ENCODE results near the gene IKBKE.

The IKBKE gene

DNA sequence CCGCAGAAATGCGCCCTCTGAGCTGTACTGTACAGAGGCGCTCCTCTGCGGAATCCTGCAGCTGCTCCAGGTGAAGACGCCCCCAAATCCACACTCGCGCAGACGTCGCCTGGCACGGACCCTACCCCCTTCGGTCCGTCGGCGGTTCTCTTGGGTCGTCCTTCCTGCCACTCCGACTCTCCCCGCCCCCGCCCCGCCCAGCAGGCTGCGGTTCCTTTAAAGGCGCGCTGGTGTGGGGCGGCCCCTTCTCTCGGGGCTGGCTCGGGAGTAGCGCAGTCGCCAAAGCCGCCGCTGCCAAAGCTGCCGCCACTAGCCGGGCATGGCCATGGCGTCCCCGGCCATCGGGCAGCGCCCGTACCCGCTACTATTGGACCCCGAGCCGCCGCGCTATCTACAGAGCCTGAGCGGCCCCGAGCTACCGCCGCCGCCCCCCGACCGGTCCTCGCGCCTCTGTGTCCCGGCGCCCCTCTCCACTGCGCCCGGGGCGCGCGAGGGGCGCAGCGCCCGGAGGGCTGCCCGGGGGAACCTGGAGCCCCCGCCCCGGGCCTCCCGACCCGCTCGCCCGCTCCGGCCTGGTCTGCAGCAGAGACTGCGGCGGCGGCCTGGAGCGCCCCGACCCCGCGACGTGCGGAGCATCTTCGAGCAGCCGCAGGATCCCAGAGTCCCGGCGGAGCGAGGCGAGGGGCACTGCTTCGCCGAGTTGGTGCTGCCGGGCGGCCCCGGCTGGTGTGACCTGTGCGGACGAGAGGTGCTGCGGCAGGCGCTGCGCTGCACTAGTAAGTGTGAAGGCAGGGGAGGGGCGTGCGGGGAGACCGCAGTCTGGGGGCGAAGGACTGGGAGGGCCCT, 37.2 kb downstream of the IKBKE start, which contains the start of gene RASSF5:
TSS of gene RASSF5 (plus strand) at position 248 of the 846 bp plus-strand sequence. CDS start at position 320, 72 bp downstream.
- no peak for TF ChIP-seq Cebpa-rat (IDR thresholded peaks at IDR 0.05)
- peak within 1 kb of the TSS; percentile 85 for H3K4me3 ChIP-seq
- peak within 1 kb of the TSS; percentile 80 for H3K27ac ChIP-seq
- no peaks in the 10 kb centered on the region for H3K36me3 ChIP-seq
- H3K9me3 ChIP-seq = no peaks in the 10 kb centered on the region
- peak within 1 kb of the TSS; percentile 99 for H3K4me2 ChIP-seq
- H3K4me1 ChIP-seq = peaks cover 95% of the 10 kb centered on the region
- peak within 1 kb of the TSS; percentile 83 for H3K9ac ChIP-seq
- peaks cover 29% of the 10 kb centered on the region for H3K27me3 ChIP-seq
- H4K20me1 ChIP-seq = peaks cover 50% of the 10 kb centered on the region

DNA sequence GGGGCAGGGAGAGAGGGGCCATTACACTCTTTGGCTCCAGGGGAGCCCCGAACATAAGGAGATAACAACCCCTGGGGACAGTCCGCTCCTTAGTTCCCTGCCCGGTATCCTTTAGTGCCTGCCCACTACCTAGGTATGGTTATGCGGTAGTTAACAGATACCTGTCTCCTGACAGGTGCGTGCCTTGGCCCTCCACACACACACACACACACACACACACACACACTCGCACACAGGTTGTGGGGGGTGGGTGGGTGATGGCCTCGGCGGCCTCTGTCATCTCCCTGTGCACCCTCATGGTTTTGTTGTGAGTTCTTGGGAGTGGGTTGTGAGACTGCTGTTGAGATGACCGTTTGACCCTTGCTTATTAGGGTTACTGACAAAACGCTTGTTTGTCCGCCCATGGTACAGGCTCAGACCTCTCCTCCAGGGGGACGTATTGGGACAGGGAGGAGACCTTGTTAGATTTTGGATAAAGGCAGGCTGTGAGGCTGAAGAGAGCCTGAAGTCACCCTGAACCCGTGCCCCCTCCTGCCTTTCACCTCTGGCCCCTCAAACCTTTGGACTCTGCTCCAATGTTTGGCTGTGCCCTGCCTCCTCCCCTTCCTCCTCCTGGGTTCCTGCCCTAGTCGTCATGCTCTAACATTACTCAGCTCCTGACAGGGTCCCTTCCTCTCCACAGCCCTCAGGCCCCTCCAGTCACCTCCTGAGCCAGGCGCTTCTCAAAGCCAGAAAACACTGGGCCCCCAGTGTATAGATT, 38.0 kb downstream of the IKBKE start:
- no peaks in the 10 kb centered on the region for H3K9me3 ChIP-seq
- H3K27ac ChIP-seq = peak overlapping the region; percentile 80
- H3K27me3 ChIP-seq = peaks cover 29% of the 10 kb centered on the region
- H4K20me1 ChIP-seq = peaks cover 58% of the 10 kb centered on the region
- H3K9ac ChIP-seq = peak overlapping the region; percentile 83
- no peaks in the 10 kb centered on the region for H3K36me3 ChIP-seq
- TF ChIP-seq Cebpa-rat (IDR thresholded peaks at IDR 0.05) = no peak
- peaks cover 95% of the 10 kb centered on the region for H3K4me1 ChIP-seq
- peak overlapping the region; percentile 85 for H3K4me3 ChIP-seq
- H3K4me2 ChIP-seq = peak overlapping the region; percentile 99

DNA sequence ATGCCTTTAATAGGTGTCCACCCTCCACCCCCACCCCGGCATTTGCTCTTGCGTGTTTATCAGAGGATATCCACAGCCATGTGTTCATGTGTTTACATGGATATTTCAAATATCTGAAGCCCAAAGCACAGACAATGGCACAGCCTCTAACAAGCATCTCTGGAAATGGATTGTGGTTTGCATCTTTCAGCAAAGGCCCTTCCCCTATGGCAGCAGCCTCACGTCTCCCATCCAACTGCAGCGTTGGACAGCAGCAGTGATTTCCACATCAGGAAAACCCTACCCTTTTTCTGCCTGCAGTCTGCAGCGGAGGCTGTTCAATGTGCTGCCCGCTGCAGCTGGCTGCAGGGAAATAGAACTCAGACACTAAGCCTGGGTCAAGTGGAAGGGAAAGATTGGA, 38.7 kb downstream of the IKBKE start:
- Histone ChIP-seq H3K4me1 (peaks cover 95% of the 10 kb centered on the region), H3K4me3 (peak overlapping the region; percentile 85), H3K27ac (no peak overlapping the region), H3K27me3 (peaks cover 29% of the 10 kb centered on the region), H3K4me2 (peak overlapping the region; percentile 99), H3K9me3 (no peaks in the 10 kb centered on the region), H3K9ac (peak overlapping the region; percentile 83; the same call in 1 of the 2 replicates), H3K36me3 (no peaks in the 10 kb centered on the region), H4K20me1 (peaks cover 64% of the 10 kb centered on the region)
- TF ChIP-seq Cebpa-rat (IDR thresholded peaks at IDR 0.05) = no peak

DNA sequence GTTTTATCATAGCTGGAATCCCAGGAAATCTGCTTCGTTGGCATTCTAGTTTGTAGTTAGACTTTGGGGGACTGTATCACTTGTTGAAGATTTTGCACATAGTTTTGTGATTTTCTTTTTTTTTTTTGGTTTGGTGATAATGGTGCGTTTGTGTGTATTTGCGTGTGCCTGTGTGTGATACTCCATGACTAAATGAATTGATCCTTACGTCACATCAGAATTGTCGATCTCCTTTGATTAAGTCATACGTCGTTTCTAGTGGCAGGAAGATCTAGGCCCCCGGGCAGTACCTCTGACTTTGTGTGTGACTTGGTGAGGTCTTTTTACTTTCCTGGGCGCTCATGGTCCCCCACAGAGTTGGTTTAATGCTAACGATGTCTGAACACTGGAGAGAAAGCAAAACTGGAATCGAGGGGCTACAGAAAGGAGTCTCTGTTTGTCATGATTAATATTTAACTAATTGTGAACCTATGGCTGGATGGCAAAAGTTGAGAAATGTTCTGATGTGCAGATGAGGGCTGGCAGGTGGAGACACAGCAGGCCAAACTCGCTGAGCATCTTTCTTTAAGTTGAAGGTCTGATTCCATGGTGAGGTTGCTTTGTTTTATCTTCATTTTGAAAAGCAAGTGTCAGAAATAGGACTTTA, 39.5 kb downstream of the IKBKE start:
- Histone ChIP-seq H3K9me3 (no peaks in the 10 kb centered on the region), H3K27me3 (peaks cover 29% of the 10 kb centered on the region), H3K4me2 (peak overlapping the region; percentile 99), H3K36me3 (no peaks in the 10 kb centered on the region), H3K27ac (no peak overlapping the region), H4K20me1 (peaks cover 71% of the 10 kb centered on the region), H3K4me3 (peak overlapping the region; percentile 85), H3K9ac (peak overlapping the region; percentile 83), H3K4me1 (peaks cover 95% of the 10 kb centered on the region)
- TF ChIP-seq Cebpa-rat (IDR thresholded peaks at IDR 0.05) = no peak

DNA sequence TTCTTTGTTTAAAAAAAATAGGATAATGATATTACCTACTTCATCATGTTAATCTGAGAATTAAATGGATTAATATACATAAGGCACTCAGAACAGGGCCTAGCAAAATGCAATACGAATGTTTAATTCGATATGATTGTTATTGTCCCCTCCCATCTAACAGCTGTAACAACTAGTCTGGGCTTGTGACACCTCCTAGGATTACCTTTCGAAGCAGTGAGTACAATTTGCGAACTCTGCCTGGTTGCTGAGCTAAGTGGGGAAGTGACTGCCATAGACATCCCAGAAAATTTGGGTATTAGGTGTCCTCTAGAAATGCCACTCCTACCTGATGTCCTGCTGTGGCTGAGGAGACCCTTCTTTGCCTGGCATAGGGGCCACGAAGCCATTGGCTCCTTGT, 40.1 kb downstream of the IKBKE start:
- Histone ChIP-seq H3K27me3 (peaks cover 29% of the 10 kb centered on the region), H3K27ac (no peak overlapping the region), H3K4me1 (peaks cover 95% of the 10 kb centered on the region), H4K20me1 (peaks cover 77% of the 10 kb centered on the region), H3K9ac (peak overlapping the region; percentile 20; the same call in 1 of the 2 replicates), H3K9me3 (no peaks in the 10 kb centered on the region), H3K4me3 (0 out of 2 replicates have a peak overlapping the region, but pooled peaks have one; percentile 85), H3K4me2 (peak overlapping the region; percentile 99), H3K36me3 (no peaks in the 10 kb centered on the region)
- no peak for TF ChIP-seq Cebpa-rat (IDR thresholded peaks at IDR 0.05)

DNA sequence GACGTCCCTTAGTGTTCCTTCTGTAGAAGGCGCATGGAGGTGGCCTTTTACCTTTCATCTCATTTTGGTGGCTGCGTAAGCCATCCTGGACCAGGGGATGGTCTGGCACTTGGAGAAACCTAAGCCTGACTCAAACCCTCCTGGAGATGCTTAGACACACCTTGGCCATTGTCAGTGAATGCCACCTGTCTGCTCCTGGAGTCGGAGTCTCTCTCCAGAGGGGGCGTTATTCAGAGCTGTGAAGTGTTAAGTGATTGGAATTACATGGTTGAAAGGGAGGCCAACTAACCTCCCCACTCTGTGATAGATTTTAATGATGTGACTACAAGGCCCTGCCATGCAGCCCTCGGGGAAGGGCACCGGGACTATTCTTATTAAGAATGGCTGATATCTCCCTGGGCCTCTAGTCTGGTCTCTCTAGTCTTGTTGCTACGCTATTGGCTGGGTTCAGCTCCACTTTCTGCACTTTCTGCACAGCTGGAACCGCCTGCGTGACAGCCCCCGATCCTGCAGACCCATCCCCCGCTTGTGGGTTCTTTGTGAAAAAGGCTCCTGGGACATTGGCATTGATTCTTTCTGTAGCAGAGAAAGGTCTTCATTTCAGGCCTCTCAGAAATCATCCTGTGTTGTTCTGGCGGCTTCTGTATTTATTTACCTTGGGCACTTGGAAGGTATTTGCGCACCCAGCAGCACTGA, 41.2 kb downstream of the IKBKE start:
- no peak for TF ChIP-seq Cebpa-rat (IDR thresholded peaks at IDR 0.05)
- H3K27me3 ChIP-seq = peaks cover 29% of the 10 kb centered on the region
- H4K20me1 ChIP-seq = peaks cover 89% of the 10 kb centered on the region
- peak overlapping the region; percentile 51 for H3K4me3 ChIP-seq
- H3K4me2 ChIP-seq = peak overlapping the region; percentile 99
- peak overlapping the region; percentile 36 for H3K9ac ChIP-seq
- H3K4me1 ChIP-seq = peaks cover 95% of the 10 kb centered on the region
- no peaks in the 10 kb centered on the region for H3K36me3 ChIP-seq
- peak overlapping the region; percentile 45; the same call in 1 of the 2 replicates for H3K27ac ChIP-seq
- no peaks in the 10 kb centered on the region for H3K9me3 ChIP-seq

DNA sequence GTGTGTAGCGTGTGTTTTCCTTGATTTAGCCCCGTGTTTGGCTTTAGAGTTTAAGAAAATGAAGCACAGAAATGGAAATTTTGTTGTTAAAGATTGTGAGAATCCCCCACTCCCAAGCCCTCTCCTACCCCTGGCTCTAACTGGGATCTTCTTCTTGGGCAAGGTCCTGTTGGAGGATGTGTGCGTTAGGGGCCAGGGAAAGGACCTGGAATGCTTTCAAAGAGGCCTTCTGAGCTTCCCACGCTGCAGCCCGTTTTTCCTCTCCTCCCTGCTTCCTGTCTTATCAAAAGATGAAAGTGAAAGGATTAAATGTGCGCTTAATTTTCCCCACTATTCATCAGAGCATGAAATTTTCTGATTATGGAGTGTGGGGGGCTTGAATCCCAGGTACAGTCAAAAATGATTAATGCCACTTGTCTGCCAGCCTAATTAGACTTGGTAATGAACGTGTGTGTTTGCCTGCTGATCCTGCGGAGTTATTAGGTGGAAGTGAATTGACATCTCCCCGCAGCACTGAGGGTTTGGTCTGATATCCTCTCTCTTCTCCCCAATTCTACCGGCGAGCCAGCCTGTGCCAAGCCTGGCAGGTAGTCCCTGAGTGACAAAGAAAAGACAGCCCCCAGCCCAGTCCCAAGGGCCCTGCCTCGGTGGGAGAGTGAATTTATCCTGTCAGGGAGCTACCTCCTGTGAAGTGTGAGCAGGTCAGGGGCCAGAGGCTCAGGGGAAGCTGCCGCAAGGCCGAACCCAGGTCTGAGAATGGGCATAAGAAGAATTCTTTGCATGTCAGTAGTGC, 42.0 kb downstream of the IKBKE start:
- Histone ChIP-seq H3K9ac (peak overlapping the region; percentile 36), H3K36me3 (no peaks in the 10 kb centered on the region), H3K27ac (peak overlapping the region; percentile 45; the same call in 1 of the 2 replicates), H3K9me3 (no peaks in the 10 kb centered on the region), H4K20me1 (peaks cover 96% of the 10 kb centered on the region), H3K4me3 (peak overlapping the region; percentile 51), H3K27me3 (peaks cover 23% of the 10 kb centered on the region), H3K4me1 (peaks cover 96% of the 10 kb centered on the region), H3K4me2 (peak overlapping the region; percentile 99)
- no peak for TF ChIP-seq Cebpa-rat (IDR thresholded peaks at IDR 0.05)

DNA sequence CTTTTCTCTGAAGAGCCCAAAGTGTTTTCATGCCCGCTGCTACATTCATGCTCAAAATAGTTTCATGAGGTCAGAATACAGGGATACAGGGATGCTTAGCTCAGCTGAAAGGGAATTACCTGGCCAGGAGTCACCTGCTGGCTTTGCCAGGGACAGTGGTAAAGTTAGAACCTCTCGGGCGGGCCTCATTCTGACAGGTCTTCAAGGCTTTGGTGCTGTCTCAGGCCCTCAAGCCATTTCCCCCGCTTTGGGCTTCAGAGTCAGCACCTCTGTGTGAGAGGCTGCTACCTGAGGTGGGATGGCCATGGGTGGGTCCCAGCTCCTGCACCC, 42.5 kb downstream of the IKBKE start:
- Histone ChIP-seq H3K27ac (0 out of 2 replicates have a peak overlapping the region, but pooled peaks have one; percentile 45), H3K27me3 (peaks cover 20% of the 10 kb centered on the region), H3K9me3 (no peaks in the 10 kb centered on the region), H3K9ac (peak overlapping the region; percentile 36), H4K20me1 (peaks cover 99% of the 10 kb centered on the region), H3K4me1 (peaks cover 100% of the 10 kb centered on the region), H3K4me2 (peak overlapping the region; percentile 99), H3K4me3 (peak overlapping the region; percentile 13; the same call in 1 of the 2 replicates), H3K36me3 (no peaks in the 10 kb centered on the region)
- no peak for TF ChIP-seq Cebpa-rat (IDR thresholded peaks at IDR 0.05)

All from BLaER1 (cell line).